Activated CD8-positive, alpha-beta memory T cell treated with anti-CD3 and anti-CD28 coated beads, Interleukin-2, amount 50 U/mL, for 1 hour (primary cell): ENCODE measurements around the gene TEX9.
A peak's percentile ranks its signal among the peaks of the same experiment; 100 is the strongest.

Experiments
- DNase-seq: peaks from one replicate; pipeline ENCODE4 v3.0.0-alpha.2; 2020; ENCODE audit errors: extremely low read depth

TEX9 gene

DNA sequence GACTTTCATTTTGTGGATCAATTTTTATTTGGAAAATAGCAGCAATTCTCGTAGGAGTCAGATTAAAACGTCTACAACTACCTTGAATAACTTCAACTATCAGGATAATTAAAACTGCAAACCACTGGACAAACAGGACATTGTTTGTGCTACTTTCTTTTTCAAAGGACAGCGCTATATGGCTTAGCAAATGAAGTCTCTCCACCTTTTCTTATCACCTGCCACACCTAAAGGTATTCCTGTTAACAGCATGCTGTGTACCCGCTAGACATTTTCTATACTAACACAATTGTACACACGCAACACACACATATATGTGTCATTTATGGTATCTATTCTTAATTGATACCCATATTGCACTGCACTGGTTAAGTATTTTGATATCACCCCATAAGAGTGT, 80.5 kb downstream of the TEX9 start:
- DNase-seq = no peak

DNA sequence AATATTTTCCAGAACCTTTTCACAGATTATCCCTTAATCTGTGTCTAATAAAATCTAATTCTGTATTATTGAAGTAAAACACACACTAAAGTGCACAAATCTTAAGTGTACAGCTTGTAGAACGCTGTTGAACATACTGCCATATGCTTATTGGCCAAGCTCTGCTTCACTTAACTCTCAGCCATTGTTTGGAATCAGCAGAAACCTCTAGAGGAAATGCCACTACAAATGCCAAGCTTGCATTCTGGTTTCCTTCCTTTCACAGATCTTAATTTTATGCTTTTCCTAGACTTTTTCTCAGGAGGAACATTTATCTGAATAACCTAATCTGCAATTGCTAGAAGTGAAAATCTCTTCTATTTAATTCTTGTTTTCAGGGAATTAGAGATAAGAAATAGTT, 89.6 kb downstream of the TEX9 start:
- DNase-seq = no peak

DNA sequence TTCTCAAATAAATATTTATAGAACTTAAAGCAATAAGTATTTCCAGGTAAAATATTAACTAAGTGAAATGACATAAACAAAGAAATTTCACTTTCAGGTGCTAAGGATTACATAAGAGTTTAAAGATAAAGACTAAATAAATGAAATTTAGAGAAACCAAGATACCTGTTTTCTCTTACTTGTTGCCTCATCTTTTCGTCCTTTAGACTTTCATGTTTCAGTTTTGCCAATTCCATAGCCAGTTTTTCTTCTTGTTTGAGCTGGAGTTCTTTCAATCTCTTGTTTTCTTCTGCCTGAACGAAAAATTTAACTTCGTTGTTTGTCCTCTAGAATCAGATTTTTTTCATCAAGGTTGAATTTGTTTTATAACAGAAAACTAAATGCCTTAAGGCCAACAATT, 91.0 kb downstream of the TEX9 start:
- no peak for DNase-seq

DNA sequence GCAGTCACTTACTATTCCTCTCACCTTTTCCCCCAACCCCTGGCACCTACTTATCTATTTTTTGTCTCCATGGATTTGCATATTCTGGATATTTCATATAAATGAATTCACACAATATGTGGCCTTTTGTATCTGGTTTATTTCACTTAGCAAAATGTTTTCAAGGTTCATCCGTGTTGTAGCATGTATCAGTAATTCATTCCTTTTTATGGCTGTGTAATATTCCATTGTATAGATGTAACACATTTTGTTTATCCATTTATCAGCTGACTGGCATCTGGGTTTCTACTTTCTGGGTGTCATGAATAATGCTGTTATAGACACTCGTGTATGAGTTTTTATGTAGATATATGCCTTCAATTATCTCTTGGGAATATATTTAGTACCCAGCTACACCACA, 93.9 kb downstream of the TEX9 start:
- no peak for DNase-seq

DNA sequence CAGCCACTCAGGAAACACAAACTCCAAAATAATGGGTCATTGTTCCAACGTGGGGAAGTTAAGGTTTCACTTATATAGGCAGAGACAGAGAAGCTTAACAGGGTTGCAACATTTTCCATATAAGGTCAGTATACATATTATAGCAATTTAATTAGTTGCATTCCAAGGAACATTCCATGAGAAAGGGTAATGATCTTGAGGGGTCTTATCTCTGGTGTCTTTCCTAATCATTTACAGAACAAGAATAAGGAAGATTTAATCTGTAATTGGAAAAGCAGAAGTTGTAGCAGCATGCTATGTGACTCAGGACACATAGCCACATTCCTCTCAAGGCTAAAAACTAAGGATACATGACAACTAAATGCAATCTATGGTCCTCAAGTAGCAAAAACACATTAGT, 94.8 kb downstream of the TEX9 start:
- no peak for DNase-seq

DNA sequence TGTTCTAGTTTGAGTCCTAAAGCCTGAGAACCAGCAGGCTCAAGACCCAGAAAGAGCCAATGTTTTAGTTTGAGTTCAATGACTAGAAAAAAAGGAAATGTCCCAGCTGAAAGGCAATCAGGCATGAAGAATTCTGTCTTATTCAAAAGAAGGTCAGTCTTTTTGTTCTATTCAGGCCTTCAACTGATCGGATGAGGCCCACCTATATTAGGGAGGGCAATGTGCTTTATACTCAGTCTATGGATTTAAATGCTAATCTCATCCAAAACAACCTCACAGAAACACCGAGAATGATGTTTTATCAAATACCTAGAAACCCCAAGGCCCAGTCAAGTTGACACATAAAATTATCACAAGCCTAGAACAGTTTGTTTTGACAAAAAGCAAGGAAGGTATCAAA, 95.7 kb downstream of the TEX9 start:
- DNase-seq = no peak

DNA sequence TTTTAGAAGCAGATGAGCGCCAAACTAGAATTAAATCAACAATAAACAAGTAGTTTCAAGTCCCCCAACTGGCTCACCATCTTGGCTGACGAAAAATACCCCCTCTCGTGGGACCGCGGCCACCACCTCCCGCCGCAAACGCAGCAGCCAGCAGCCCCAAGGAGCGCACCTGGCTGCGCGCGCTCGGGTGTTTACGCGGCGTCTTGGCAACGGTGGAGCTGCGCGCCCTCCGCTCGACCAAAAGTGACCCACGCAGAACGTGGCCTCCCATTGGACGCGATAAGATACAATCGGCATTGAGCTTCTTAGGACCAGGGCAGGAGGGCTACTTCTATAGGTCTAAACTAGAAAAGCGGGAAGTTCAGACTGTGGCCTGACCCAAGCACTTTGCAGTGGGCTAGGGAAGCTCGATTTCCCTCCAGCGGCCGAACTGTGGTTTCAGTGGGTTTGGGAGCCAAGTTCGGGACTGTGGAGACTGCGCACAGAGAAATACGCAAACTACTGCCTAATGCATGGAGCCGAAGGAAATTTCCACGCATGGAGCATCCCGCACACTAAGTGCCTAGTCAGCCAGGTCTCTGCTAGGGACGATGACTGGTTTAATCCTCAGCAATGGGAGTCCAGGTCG, 99.8 kb downstream of the TEX9 start, which contains the start of gene MNS1:
MNS1 (minus strand) TSS at position 245 of the 628 bp plus-strand sequence; CDS start at position 80, 165 bp downstream.
- DNase-seq = peak; percentile 18

DNA sequence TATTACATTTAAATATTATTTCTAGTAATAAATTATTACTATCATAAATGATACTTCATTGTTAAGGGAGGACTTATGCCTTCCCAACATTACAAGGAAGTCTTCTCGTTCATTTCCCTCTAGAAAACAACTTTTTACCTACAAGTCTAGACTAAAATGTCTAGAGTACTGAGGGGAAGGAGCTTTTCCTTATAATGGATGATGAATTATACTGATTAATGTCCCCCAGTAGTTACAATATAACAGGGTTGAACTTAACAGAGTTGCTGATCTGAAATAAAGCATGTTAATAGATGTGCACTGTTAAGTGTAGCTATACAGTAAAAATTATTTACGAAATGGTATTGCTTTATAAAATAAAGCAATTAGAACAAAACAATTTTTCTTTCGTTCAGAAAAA, 102.4 kb downstream of the TEX9 start:
- no peak for DNase-seq

DNA sequence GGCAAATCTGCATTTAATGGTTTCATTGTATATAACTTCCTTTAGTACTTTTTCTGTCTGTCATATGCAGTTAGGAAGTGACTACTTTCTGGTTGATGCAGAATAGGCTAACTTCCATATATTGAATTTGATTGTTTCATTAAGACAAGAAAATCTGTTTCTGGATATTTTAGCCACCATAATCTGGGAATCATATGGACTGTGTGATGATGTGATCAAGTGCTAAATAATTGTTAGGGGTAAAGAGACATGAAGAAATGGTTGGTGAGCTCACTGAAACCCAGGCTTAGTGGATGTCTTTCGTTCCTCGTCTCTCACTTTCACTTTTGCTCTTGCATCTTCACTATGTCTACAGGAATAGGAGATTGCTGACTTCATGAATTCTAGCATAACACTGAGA, 103.2 kb downstream of the TEX9 start:
- DNase-seq = no peak

DNA sequence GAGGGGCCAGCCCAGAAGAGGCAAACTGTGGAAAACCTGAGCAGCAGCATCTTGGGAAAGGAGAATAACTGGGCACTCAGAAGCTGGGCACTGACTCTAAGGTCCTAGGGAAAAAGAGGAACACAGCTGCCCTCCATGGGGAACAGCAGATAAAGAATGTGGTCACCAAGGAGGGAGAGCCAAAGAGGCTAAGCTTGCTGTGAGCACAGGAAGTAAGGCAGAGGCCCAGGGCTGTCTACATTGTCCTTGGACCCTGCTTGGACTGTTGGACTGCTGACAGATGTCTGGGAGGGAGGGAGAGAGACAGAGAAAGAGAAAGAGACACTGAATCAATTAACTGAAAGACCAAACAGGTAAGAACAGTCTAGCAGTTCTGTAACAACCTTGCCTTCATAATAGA, 104.3 kb downstream of the TEX9 start:
- no peak for DNase-seq

DNA sequence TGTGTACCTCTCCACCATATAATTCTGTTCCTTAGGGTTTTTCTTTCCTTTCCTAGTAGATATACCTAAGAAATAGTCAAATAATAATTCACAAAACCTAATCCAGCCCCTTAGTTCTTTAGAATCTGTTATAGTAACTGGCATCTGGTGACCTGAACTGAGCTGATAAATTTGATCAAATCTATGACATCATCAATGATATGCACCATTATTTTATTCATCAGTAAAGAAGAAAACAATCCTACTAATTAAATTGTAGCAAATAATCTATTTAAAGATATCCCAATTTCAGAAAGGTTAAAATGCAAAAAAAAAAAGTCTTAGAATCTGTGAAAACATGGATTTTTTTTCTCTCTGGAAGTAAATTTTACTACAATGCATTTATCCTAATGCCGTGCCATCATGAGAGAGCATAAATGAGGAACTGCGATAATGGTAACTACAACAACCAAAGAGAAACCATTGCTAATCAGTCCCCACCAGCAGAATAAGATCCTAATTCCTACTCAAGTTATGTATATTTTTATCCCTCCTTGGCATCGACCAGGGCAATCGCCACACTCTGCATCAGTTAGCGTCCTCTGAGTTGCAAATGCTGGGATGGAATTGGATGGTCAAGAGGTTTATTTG, 106.3 kb downstream of the TEX9 start:
- DNase-seq = no peak

DNA sequence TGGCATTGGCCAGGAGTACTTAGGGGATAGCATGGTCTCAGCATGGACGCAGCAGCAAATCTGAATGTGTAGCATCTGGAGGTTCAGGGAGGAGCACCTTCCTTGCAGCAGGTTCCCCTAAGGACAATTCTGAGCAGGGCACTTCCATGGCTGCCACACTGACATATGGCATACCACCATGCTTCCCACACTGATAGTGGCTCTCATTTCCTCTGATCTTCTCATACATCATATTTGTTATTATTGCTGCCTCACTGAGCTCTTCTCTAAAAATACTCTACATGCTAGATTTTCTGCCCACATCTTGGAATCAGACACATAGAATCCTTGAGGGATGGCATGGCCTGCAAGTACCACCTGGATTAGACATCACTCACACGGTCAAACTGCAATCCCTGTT, 107.1 kb downstream of the TEX9 start:
- no peak for DNase-seq

DNA sequence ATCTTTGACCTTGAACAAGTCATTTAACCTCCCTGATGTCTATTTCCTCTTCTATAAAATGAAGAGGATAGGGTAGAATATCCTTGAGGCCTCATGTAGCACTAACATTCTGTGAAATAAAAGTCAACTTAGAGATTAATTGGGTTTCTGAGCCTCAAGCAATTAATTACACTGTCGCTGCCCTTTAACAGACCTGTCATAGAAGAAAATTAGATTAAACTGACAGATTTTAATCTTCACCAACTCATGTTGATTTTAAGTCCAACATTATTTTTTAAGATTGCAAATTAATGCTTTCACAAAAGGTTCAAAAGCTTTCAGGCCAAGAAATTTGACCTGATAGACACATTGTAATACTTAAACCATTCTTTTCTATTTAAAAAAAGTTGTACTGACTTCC, 107.8 kb downstream of the TEX9 start:
- no peak for DNase-seq

DNA sequence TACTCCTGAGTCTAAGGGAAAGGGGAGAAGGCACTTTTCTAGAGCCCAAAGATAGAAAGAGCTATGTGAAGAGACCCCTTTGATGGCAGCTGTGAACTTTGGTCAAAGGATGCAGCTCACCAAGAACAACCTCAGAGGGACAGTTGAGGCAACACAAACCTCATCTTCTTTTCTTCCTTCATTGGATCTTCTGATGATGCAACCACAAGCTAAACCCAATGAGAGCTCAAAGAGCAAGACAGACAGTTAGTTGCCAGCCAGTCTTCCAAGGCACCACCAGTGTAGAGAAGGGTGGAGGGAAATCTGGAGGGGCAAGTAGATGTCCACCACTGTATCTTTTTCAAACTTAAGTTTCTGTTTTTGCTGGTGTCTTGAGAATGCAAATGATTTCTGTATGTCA, 110.1 kb downstream of the TEX9 start:
- DNase-seq = no peak
